Measurements from ENCODE around the gene COG8. TPM values are rescaled to one million over a fixed set of nuclear protein-coding genes. Genes with fewer than 3 reads are reported as not detected.

The COG8 gene
- total and polyA plus RNA-seq, 9 of the 15 experiments (the other 6 are each of a cell fraction or from before 2014, with no cell fraction given) = 3.7 to 42.6 (median 30.1) TPM

DNA sequence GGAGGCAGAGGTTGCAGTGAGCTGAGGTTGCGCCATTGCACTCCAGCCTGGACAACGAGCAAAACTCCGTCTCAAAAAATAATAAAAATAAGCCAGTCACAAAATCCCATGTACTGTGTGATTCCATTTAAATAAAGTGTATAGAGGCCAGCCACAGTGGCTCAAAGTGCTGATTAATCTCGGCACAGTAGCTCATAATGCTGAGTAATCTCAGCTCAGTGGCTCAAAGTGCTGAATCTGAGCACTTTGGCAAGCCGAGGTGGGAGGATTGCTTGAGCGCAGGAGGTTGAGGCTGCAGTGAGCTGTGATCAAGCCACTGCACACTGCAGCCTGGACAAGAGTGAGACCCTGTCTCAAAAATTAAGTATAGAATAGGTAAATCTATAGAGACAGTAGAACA is 7.3 kb upstream of the COG8 start:
- no peaks in the 10 kb centered on the region for H3K27me3 ChIP-seq (ENCODE audit: control insufficient read depth in 2 of 2, insufficient read depth in 2 of 2, low read length in 2 of 2)
- DNase-seq (ENCODE audit: extremely low read depth in 1 of 4, low spot score in 3 of 4) (peak in 1 of 4 experiments; percentile 41), ATAC-seq (peak; percentile 72), FAIRE-seq (peak; percentile 73)
- H3K79me2 ChIP-seq (ENCODE audit: control insufficient read depth, insufficient read depth, low read length) = peaks cover 8% of the 10 kb centered on the region
- in situ Hi-C loops (cut with MboI) = no loop called here
- H4K20me1 ChIP-seq (replicated peaks; ENCODE audit: control insufficient read depth, insufficient read depth, low read length) = peaks cover 4% of the 10 kb centered on the region; the same call in 1 of the 2 replicates
- H3K27ac ChIP-seq (ENCODE audit: extremely low read depth, low read depth, low read length) = no peak overlapping the region
- H3K9ac ChIP-seq (ENCODE audit: insufficient read depth in 1 of 2, low read depth in 2 of 2, low read length in 2 of 2) = no peak overlapping the region
- no peaks in the 10 kb centered on the region for H3K9me3 ChIP-seq (replicated peaks; ENCODE audit: control insufficient read depth, insufficient read depth, low read depth, low read length)
- WGBS (ENCODE audit: insufficient coverage, low coverage, missing lambda C conversion rate) = 31% methylated on average over 6 of the region's 6 CpGs
- no peak overlapping the region for H3K4me2 ChIP-seq (ENCODE audit: insufficient read depth, low read length)
- no peaks in the 10 kb centered on the region; a peak in 1 of 5 replicates for H3K4me1 ChIP-seq (replicated peaks in 1 of 2; ENCODE audit: control insufficient read depth in 2 of 2, insufficient read depth in 2 of 2, low read length in 2 of 2)
- H3K36me3 ChIP-seq (ENCODE audit: control insufficient read depth, insufficient read depth, low read length) = peaks cover 34% of the 10 kb centered on the region
- no TSS peak for BruUV-seq (replicated peaks)
- H3K4me3 ChIP-seq = no peak overlapping the region
- H2AFZ ChIP-seq (ENCODE audit: low read depth, low read length) = no peak overlapping the region
- CTCF ChIA-PET (ENCODE audit: low intra/inter-chr PET ratio) = interaction anchor here (0.5 kb wide), 1 partner anchor 250 kb away, joined by 3 read pairs; no protein-coding TSS in a partner anchor
- POLR2A ChIA-PET = interaction anchor here (0.6 to 1.5 kb wide), 5 partner anchors 18 to 646 kb away, joined by 3 read pairs; no protein-coding TSS in a partner anchor
- no peaks in the 10 kb centered on the region for H3K9me1 ChIP-seq (ENCODE audit: control insufficient read depth, insufficient read depth, low read length)
- intact Hi-C loops (cut with micrococcal nuclease) = no loop called here
- TF ChIP-seq ZNF764 (CRISPR knock-in tag; IDR thresholded peaks at IDR 0.05; ENCODE audit: low read depth) (no peak), ZNF551 (CRISPR knock-in tag; IDR thresholded peaks at IDR 0.05) (no peak), NFE2 (IDR thresholded peaks at IDR 0.05; ENCODE audit: low read depth) (peak; percentile 60), TCFL5 (CRISPR knock-in tag; conservative IDR thresholded peaks at IDR 0.05) (no peak), BCOR (IDR thresholded peaks at IDR 0.05) (no peak), RAD21 (CRISPR knock-in tag; conservative IDR thresholded peaks at IDR 0.05 in 1 of 2, IDR thresholded peaks at IDR 0.05 in 1 of 2) (no peak), MAFF (IDR thresholded peaks at IDR 0.05; ENCODE audit: low read length) (peak; percentile 31; the same call in 1 of the 2 replicates), ZNF668 (CRISPR knock-in tag; IDR thresholded peaks at IDR 0.05) (no peak), MTA3 (IDR thresholded peaks at IDR 0.05; ENCODE audit: borderline replicate concordance) (no peak)
- TF ChIP-seq, protein P1, sequence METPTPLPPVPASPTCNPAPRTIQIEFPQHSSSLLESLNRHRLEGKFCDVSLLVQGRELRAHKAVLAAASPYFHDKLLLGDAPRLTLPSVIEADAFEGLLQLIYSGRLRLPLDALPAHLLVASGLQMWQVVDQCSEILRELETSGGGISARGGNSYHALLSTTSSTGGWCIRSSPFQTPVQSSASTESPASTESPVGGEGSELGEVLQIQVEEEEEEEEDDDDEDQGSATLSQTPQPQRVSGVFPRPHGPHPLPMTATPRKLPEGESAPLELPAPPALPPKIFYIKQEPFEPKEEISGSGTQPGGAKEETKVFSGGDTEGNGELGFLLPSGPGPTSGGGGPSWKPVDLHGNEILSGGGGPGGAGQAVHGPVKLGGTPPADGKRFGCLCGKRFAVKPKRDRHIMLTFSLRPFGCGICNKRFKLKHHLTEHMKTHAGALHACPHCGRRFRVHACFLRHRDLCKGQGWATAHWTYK (CRISPR knock-in tag; IDR thresholded peaks at IDR 0.05) = no peak
- TF ChIP-seq, protein P2, sequence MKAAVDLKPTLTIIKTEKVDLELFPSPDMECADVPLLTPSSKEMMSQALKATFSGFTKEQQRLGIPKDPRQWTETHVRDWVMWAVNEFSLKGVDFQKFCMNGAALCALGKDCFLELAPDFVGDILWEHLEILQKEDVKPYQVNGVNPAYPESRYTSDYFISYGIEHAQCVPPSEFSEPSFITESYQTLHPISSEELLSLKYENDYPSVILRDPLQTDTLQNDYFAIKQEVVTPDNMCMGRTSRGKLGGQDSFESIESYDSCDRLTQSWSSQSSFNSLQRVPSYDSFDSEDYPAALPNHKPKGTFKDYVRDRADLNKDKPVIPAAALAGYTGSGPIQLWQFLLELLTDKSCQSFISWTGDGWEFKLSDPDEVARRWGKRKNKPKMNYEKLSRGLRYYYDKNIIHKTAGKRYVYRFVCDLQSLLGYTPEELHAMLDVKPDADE (conservative IDR thresholded peaks at IDR 0.05; ENCODE audit: control insufficient read depth, low read depth, low read length) = no peak
- TF ChIP-seq, protein P3, sequence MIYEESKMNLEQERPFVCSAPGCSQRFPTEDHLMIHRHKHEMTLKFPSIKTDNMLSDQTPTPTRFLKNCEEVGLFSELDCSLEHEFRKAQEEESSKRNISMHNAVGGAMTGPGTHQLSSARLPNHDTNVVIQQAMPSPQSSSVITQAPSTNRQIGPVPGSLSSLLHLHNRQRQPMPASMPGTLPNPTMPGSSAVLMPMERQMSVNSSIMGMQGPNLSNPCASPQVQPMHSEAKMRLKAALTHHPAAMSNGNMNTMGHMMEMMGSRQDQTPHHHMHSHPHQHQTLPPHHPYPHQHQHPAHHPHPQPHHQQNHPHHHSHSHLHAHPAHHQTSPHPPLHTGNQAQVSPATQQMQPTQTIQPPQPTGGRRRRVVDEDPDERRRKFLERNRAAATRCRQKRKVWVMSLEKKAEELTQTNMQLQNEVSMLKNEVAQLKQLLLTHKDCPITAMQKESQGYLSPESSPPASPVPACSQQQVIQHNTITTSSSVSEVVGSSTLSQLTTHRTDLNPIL (CRISPR knock-in tag; IDR thresholded peaks at IDR 0.05) = no peak
- TF ChIP-seq, protein P4, sequence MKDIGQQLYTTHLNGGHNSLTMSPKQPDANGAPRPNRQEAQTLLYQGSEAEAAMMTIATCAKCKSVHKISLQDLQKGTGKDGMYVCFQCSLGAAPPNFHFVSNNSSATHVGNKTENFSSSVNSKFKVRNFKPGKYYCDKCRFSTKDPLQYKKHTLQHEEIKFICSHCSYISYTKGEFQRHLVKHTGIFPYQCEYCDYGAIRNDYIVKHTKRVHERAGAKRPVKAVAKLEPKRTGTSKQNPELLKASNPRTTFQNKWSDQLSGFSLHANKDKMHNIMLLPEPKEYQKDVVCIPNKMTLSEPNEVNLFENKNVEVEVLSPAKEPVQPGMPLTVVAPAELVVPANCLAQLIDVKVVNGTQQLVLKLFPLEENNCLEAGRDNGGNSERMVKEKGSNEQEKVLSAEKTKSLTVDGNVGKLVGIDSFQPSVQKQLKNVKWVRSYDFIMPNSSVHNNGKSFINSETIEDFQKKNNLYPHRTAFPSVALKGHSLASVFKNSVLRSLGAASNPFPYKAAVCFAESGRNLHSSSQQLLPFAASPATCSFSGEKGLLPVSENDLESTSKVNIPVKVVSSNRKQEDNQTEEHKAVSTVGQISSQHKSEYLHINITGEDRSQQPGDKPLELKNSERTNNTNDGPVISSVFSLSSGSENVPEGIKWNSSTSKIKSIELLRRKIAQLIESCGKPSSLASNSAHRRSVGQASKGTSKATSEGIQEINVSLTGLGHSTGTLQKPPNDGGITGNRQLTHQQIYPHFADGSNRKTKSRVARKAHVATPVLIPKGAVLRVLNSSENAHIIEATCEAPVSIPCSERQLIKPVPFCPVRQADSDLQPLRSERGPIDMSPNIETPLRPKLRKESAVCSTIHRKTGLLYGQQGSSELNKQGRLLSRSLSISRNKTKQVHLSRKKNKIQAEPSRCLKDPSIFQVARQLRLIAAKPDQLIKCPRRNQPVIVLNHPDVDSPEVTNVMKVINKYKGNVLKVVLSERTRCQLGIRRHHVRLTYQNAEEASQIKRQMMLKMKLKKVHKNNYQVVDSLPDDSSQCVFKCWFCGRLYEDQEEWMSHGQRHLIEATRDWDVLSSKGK (CRISPR knock-in tag; IDR thresholded peaks at IDR 0.05) = no peak

Data from K562 (cell line).